Measurements from ENCODE around the gene MBIP.

The MBIP gene

GRCh38 chr14:36264107-36264506, 56.3 kb downstream of the MBIP start:
- DNase-seq (ENCODE audit: low read depth in 2 of 2): no peak

GRCh38 chr14:36260970-36261640, 59.3 kb downstream of the MBIP start:
- DNase-seq (ENCODE audit: low read depth in 2 of 2): no peak

GRCh38 chr14:36258241-36258640, 62.2 kb downstream of the MBIP start:
- no peak for DNase-seq (ENCODE audit: low read depth in 2 of 2)

GRCh38 chr14:36256126-36256801, 64.2 kb downstream of the MBIP start:
- no peak for DNase-seq (ENCODE audit: low read depth in 2 of 2)

GRCh38 chr14:36254020-36254624, 66.3 kb downstream of the MBIP start:
- DNase-seq (ENCODE audit: low read depth in 2 of 2): no peak
